B cell (primary cell): Measurements from ENCODE around the gene SMC1A.

Source experiments
- EZH2 ChIP-seq: IDR thresholded peaks from 2 replicates; pipeline ENCODE4 v1.6.1; 2012; ENCODE audit warnings: borderline replicate concordance, low read depth, mild to moderate bottlenecking, moderate library complexity, low read length; ENCODE audit not compliant: insufficient read depth, poor library complexity, severe bottlenecking
- TF ChIP-seq, protein P1 (sequence below): fragments of 200-600 bp; IDR thresholded peaks from one replicate; pipeline ENCODE4 v1.8.0; 2022; ENCODE audit warnings: antibody characterized with exemption, mild to moderate bottlenecking

DNA sequence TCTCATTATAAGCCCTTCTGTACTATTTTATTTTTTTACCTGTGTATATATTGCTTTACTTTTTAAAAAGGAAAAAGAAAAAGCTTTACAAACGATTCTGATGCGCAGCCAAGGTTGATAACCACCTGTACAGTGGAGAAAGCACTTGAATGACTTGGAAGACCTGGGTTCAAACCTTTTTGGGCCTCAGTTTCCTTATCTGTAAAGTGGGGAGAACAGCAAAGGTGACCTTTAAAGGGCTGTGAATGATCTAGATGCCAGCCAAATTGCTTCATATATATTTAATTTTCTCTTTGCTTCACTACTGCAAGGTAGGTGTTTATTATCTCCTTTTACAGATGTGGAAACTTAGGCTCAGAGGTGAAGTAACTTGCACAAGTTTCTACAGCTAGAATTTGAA lies 45.0 kb downstream of the SMC1A start:
- TF ChIP-seq, protein P1, sequence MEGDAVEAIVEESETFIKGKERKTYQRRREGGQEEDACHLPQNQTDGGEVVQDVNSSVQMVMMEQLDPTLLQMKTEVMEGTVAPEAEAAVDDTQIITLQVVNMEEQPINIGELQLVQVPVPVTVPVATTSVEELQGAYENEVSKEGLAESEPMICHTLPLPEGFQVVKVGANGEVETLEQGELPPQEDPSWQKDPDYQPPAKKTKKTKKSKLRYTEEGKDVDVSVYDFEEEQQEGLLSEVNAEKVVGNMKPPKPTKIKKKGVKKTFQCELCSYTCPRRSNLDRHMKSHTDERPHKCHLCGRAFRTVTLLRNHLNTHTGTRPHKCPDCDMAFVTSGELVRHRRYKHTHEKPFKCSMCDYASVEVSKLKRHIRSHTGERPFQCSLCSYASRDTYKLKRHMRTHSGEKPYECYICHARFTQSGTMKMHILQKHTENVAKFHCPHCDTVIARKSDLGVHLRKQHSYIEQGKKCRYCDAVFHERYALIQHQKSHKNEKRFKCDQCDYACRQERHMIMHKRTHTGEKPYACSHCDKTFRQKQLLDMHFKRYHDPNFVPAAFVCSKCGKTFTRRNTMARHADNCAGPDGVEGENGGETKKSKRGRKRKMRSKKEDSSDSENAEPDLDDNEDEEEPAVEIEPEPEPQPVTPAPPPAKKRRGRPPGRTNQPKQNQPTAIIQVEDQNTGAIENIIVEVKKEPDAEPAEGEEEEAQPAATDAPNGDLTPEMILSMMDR, result no peak
- no peak for TF ChIP-seq EZH2
